K562 (cell line): ENCODE measurements around the gene MPRIP. TPM values are rescaled to one million over a fixed set of nuclear protein-coding genes. Genes with fewer than 3 reads are reported as not detected.

Experiments used
- ATAC-seq: fragments of 200-7000 bp; cut with Tn5 transposase; 3 replicates; pipeline ENCODE4 v1.9.1; 2020; ENCODE audit warnings: moderate library complexity
- BruUV-seq: library from RNA; stranded (reverse); fragments of 400-500 nt; replicated peaks from 2 replicates; lab custom pipeline; 2021; lab: Mats Ljungman, UMichigan
- CTCF ChIA-PET: fragments of 300-600 bp; formaldehyde crosslinking; extraction: SDS; loops from one replicate; lab custom pipeline; 2021; ENCODE audit warnings: low intra/inter-chr PET ratio; lab: Yijun Ruan, JAX
- POLR2A ChIA-PET: fragments of 300-600, 350-650 bp; sonication (Branson Sonifier 250); formaldehyde crosslinking; extraction: SDS; loops from one replicate; lab custom pipeline; 2021; ENCODE audit warnings: antibody characterized with exemption, inconsistent platforms; lab: Yijun Ruan, JAX
- DNase-seq, 4 experiments: peaks; one replicate each; pipeline versions ENCODE4 v3.0.0 to v3.0.0-alpha.2; 2011 to 2018; ENCODE audit warnings: low spot score in 3 of 4, mixed read lengths in 3 of 4; ENCODE audit errors: extremely low read depth in 1 of 4
- FAIRE-seq: peaks from 2 replicates; lab custom pipeline; 2011; peaks lifted over from hg19 to GRCh38; lab: Jason Lieb, UNC
- H2AFZ ChIP-seq: 2 replicates; pipeline ENCODE4 v1.6.0; 2011; ENCODE audit warnings: low read depth, low read length, control low read depth, inconsistent platforms
- H3K27ac ChIP-seq: fragments of 200-600 bp; 3 replicates; pipeline ENCODE4 v1.8.0; 2011; ENCODE audit warnings: low read depth, mild to moderate bottlenecking, control low read depth, inconsistent platforms, low read length, moderate library complexity, mixed read lengths; ENCODE audit errors: extremely low read depth
- H3K27me3 ChIP-seq, 2 experiments: fragments of 300-600 bp in 1 of 2; 2 replicates in 1 of 2; 3 replicates in 1 of 2; pipeline versions ENCODE4 v1.6.0 to v1.8.0; 2011; ENCODE audit warnings: inconsistent platforms in 2 of 2, low read length in 2 of 2, mild to moderate bottlenecking in 1 of 2, mixed read lengths in 1 of 2, moderate library complexity in 1 of 2; ENCODE audit not compliant: control insufficient read depth in 2 of 2, insufficient read depth in 2 of 2
- H3K36me3 ChIP-seq: fragments of 300-600 bp; 3 replicates; pipeline ENCODE4 v1.8.0; 2011; ENCODE audit warnings: mild to moderate bottlenecking, low read length, inconsistent platforms; ENCODE audit not compliant: control insufficient read depth, insufficient read depth
- H3K4me1 ChIP-seq, 2 experiments: fragments of 200-600 bp in 1 of 2; replicated peaks in 1 of 2; 2 replicates in 1 of 2; 3 replicates in 1 of 2; pipeline versions ENCODE4 v1.5.1 to v1.8.0; 2011; ENCODE audit warnings: inconsistent platforms in 2 of 2, low read length in 2 of 2, mild to moderate bottlenecking in 1 of 2, mixed read lengths in 1 of 2, moderate library complexity in 1 of 2; ENCODE audit not compliant: control insufficient read depth in 2 of 2, insufficient read depth in 2 of 2
- H3K4me2 ChIP-seq: 2 replicates; pipeline ENCODE4 v1.6.1; 2011; ENCODE audit warnings: low read length, control low read depth, inconsistent platforms, mixed read lengths; ENCODE audit not compliant: insufficient read depth
- H3K4me3 ChIP-seq: fragments of 200-600 bp; sonication (generic), shearing (Covaris generic); 2 replicates; pipeline ENCODE4 v1.5.1; 2016; ENCODE audit warnings: control low read depth, inconsistent platforms
- H3K79me2 ChIP-seq: fragments of 200-600 bp; 3 replicates; pipeline ENCODE4 v1.8.0; 2011; ENCODE audit warnings: low read length, inconsistent platforms; ENCODE audit not compliant: control insufficient read depth, insufficient read depth
- H3K9ac ChIP-seq, 2 experiments: 2 replicates each; pipeline versions ENCODE4 v1.6.0 to v1.6.1; 2011; ENCODE audit warnings: low read depth in 2 of 2, low read length in 2 of 2, control low read depth in 1 of 2, inconsistent platforms in 1 of 2, mild to moderate bottlenecking in 1 of 2, mixed read lengths in 1 of 2; ENCODE audit not compliant: insufficient read depth in 1 of 2
- H3K9me1 ChIP-seq: one replicate; pipeline ENCODE4 v1.6.0; 2011; ENCODE audit warnings: inconsistent platforms, mild to moderate bottlenecking, low read length, moderate library complexity; ENCODE audit not compliant: control insufficient read depth, insufficient read depth
- H3K9me3 ChIP-seq: replicated peaks from 2 replicates; pipeline ENCODE4 v1.5.1; 2011; ENCODE audit warnings: low read depth, low read length, inconsistent platforms; ENCODE audit not compliant: control insufficient read depth, insufficient read depth
- H4K20me1 ChIP-seq: replicated peaks from 2 replicates; pipeline ENCODE4 v1.6.1; 2011; ENCODE audit warnings: low read length, inconsistent platforms, mixed read lengths; ENCODE audit not compliant: control insufficient read depth, insufficient read depth
- ARID2 ChIP-seq: fragments of 450-650 bp; IDR thresholded peaks from 2 replicates; pipeline ENCODE4 v1.6.1; 2017; ENCODE audit warnings: antibody characterized with exemption, mild to moderate bottlenecking
- CBX3 ChIP-seq, 2 experiments: IDR thresholded peaks; 1 replicate in 1 of 2; 2 replicates in 1 of 2; pipeline ENCODE4 v1.6.1; 2012; ENCODE audit warnings: inconsistent platforms in 2 of 2, low read length in 2 of 2, borderline replicate concordance in 1 of 2, control low read depth in 1 of 2
- FOXA3 ChIP-seq, 2 experiments: fragments of 450-650 bp in 1 of 2; sonication (generic) in 1 of 2; formaldehyde crosslinking; IDR thresholded peaks in 1 of 2; conservative IDR thresholded peaks in 1 of 2; 2 replicates each; pipeline versions ENCODE4 v1.4.0 to v1.8.0; 2020 to 2022; ENCODE audit warnings: mild to moderate bottlenecking in 2 of 2, missing genetic modification reagents in 1 of 2
- KLF13 ChIP-seq: fragments of 450-650 bp; IDR thresholded peaks from 2 replicates; pipeline ENCODE4 v1.6.1; 2016; ENCODE audit warnings: missing genetic modification characterization, low read depth, mild to moderate bottlenecking, missing compliant biosample characterization, moderate library complexity, borderline replicate concordance
- NEUROD1 ChIP-seq: fragments of 150-350 bp; IDR thresholded peaks from 2 replicates; pipeline ENCODE4 v1.6.1; 2014; ENCODE audit warnings: borderline replicate concordance, low read length, low read depth; ENCODE audit not compliant: partially characterized antibody
- PHF8 ChIP-seq: fragments of 200-600 bp; sonication (generic); IDR thresholded peaks from 2 replicates; pipeline ENCODE4 v1.6.1; 2012; ENCODE audit warnings: mixed run types, mild to moderate bottlenecking, inconsistent platforms, low read length, moderate library complexity, borderline replicate concordance
- RBFOX2 ChIP-seq: fragments of 200-400 bp; formaldehyde crosslinking; IDR thresholded peaks from 2 replicates; pipeline ENCODE4 v1.6.1; 2017; ENCODE audit warnings: low read depth, mild to moderate bottlenecking, low read length, moderate library complexity
- SMC3 ChIP-seq: conservative IDR thresholded peaks from 2 replicates; pipeline ENCODE4 v1.6.1; 2011; ENCODE audit warnings: low read depth, low read length, improper control_type of control experiment; ENCODE audit not compliant: insufficient read depth
- WGBS: fragments of 100-300 bp; shearing (Covaris generic); methylation state at CpG from one replicate; pipeline ENCODE4 v1.1.6; 2016; ENCODE audit warnings: low coverage, mixed read lengths; ENCODE audit not compliant: insufficient coverage; ENCODE audit errors: missing lambda C conversion rate; 5-methylcytosine and 5-hydroxymethylcytosine counted together
- in situ Hi-C: fragments of 300-500 bp; cut with MboI; formaldehyde crosslinking; loops from 4 replicates; pipeline ENCODE4 v1.15.0; 2018; ENCODE audit warnings: inconsistent platforms, mixed read lengths
- intact Hi-C: fragments of 100-400 bp; cut with micrococcal nuclease; formaldehyde crosslinking; loops from 2 replicates; pipeline ENCODE4 v1.14.2; 2022
- polyA plus RNA-seq, 8 experiments: library from polyadenylated mRNA; depleted of rRNA in 4 of 8; stranded (reverse) in 5 of 8; unstranded in 3 of 8; fragments of >200 nt; fragmentation: Nextera tagmentation in 2 of 8; fragmentation: Illumina TruSeq in 1 of 8; extraction: Ambion mirVana in 2 of 8; extraction: Trizol in 1 of 8; gene quantifications; 2 replicates each; pipeline versions ENCODE4 v1.2.1 to v1.2.3, GENCODE V29; 2011 to 2014; ENCODE audit warnings: inconsistent platforms in 1 of 8, missing spikeins in 1 of 8
- total RNA-seq, 7 experiments: library from RNA; depleted of rRNA in 6 of 7; stranded (reverse); fragments of >200 nt in 6 of 7; fragmentation: Illumina TruSeq in 2 of 7; extraction: Trizol in 2 of 7; gene quantifications; 2 replicates each; pipeline versions ENCODE4 v1.2.1 to v1.2.3, GENCODE V29; 2011 to 2021; ENCODE audit warnings: low replicate concordance in 1 of 7
- TF ChIP-seq, protein P1 (sequence below): fragments of 450-650 bp; IDR thresholded peaks from 2 replicates; pipeline ENCODE4 v1.6.1; 2017; ENCODE audit warnings: antibody characterized with exemption, mild to moderate bottlenecking
- TF ChIP-seq, protein P2 (sequence below), 2 experiments: fragments of 450-650 bp; IDR thresholded peaks; 2 replicates each; pipeline ENCODE4 v1.6.1; 2018; ENCODE audit warnings: mild to moderate bottlenecking in 2 of 2, low read depth in 1 of 2; ENCODE audit not compliant: partially characterized antibody in 2 of 2
- TF ChIP-seq, protein P3 (sequence below): fragments of 250-450 bp; sonication (Bioruptor Pico); IDR thresholded peaks from 2 replicates; pipeline ENCODE4 v1.8.0; 2021; ENCODE audit warnings: mild to moderate bottlenecking, moderate library complexity

MPRIP gene
- total and polyA plus RNA-seq, 9 of the 15 experiments (the other 6 are each of a cell fraction or from before 2014, with no cell fraction given) = 10.0 to 72.6 (median 30.1) TPM

DNA sequence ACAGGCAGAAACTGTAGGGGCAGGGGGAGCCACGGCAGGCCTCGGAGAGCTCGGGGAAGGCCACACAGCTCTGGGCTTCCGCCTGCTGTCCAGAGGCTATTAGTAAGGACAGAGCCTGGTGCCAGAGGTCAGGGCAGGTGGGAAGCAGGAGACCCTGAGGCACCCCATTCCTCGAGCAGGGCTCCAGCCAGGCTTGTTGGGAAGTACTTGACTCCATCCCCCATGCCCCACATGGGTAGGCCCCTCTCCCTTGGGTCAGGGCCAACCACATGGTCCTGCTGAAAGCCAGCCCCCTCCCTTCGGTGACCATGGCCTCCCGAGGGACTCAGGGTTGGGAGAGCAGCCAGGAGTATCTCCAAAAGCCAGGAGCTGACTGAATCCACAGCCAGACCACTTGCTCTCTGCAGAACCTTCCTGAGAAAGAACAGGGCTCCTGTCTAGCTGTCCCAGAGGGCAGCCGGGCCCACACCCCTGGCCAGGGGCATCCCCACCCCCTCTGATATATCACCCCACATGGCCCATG lies 17.4 kb upstream of the MPRIP start:
- no peaks in the 10 kb centered on the region for H3K36me3 ChIP-seq
- 24% methylated on average over 5 of the region's 8 CpGs for WGBS
- H3K79me2 ChIP-seq = no peaks in the 10 kb centered on the region
- no peaks in the 10 kb centered on the region for H4K20me1 ChIP-seq
- intact Hi-C loops = no loop called here
- no peak overlapping the region for H3K27ac ChIP-seq
- DNase-seq (no peak), FAIRE-seq (no peak), ATAC-seq (no peak)
- no peak overlapping the region for H2AFZ ChIP-seq
- no TSS peak for BruUV-seq
- in situ Hi-C loops = no loop called here
- H3K4me3 ChIP-seq = no peak overlapping the region
- H3K9ac ChIP-seq = peak overlapping the region in 1 of 2 experiments; percentile 28; a peak in 1 of 4 replicates
- POLR2A ChIA-PET = interaction anchor here (0.6 kb wide), 1 partner anchor 15 kb away, joined by 3 read pairs; no protein-coding TSS in a partner anchor
- CTCF ChIA-PET = no interaction called here
- H3K9me3 ChIP-seq = no peaks in the 10 kb centered on the region
- H3K9me1 ChIP-seq = no peaks in the 10 kb centered on the region
- H3K4me1 ChIP-seq = peaks cover 21 to 27% of the 10 kb centered on the region in 2 experiments; a peak in 4 of 5 replicates
- no peaks in the 10 kb centered on the region for H3K27me3 ChIP-seq
- no peak overlapping the region for H3K4me2 ChIP-seq
- no peak for TF ChIP-seq PHF8
- TF ChIP-seq SMC3 = no peak
- TF ChIP-seq ARID2 = no peak
- TF ChIP-seq, protein P1, sequence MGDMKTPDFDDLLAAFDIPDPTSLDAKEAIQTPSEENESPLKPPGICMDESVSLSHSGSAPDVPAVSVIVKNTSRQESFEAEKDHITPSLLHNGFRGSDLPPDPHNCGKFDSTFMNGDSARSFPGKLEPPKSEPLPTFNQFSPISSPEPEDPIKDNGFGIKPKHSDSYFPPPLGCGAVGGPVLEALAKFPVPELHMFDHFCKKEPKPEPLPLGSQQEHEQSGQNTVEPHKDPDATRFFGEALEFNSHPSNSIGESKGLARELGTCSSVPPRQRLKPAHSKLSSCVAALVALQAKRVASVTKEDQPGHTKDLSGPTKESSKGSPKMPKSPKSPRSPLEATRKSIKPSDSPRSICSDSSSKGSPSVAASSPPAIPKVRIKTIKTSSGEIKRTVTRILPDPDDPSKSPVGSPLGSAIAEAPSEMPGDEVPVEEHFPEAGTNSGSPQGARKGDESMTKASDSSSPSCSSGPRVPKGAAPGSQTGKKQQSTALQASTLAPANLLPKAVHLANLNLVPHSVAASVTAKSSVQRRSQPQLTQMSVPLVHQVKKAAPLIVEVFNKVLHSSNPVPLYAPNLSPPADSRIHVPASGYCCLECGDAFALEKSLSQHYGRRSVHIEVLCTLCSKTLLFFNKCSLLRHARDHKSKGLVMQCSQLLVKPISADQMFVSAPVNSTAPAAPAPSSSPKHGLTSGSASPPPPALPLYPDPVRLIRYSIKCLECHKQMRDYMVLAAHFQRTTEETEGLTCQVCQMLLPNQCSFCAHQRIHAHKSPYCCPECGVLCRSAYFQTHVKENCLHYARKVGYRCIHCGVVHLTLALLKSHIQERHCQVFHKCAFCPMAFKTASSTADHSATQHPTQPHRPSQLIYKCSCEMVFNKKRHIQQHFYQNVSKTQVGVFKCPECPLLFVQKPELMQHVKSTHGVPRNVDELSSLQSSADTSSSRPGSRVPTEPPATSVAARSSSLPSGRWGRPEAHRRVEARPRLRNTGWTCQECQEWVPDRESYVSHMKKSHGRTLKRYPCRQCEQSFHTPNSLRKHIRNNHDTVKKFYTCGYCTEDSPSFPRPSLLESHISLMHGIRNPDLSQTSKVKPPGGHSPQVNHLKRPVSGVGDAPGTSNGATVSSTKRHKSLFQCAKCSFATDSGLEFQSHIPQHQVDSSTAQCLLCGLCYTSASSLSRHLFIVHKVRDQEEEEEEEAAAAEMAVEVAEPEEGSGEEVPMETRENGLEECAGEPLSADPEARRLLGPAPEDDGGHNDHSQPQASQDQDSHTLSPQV = no peak
- no peak for TF ChIP-seq FOXA3 (CRISPR knock-in tag; conservative IDR thresholded peaks at IDR 0.05 in 1 of 2, IDR thresholded peaks at IDR 0.05 in 1 of 2)
- no peak for TF ChIP-seq CBX3 (IDR thresholded peaks at IDR 0.05; ENCODE audit: borderline replicate concordance in 1 of 2, low read length in 2 of 2)
- TF ChIP-seq, protein P2, sequence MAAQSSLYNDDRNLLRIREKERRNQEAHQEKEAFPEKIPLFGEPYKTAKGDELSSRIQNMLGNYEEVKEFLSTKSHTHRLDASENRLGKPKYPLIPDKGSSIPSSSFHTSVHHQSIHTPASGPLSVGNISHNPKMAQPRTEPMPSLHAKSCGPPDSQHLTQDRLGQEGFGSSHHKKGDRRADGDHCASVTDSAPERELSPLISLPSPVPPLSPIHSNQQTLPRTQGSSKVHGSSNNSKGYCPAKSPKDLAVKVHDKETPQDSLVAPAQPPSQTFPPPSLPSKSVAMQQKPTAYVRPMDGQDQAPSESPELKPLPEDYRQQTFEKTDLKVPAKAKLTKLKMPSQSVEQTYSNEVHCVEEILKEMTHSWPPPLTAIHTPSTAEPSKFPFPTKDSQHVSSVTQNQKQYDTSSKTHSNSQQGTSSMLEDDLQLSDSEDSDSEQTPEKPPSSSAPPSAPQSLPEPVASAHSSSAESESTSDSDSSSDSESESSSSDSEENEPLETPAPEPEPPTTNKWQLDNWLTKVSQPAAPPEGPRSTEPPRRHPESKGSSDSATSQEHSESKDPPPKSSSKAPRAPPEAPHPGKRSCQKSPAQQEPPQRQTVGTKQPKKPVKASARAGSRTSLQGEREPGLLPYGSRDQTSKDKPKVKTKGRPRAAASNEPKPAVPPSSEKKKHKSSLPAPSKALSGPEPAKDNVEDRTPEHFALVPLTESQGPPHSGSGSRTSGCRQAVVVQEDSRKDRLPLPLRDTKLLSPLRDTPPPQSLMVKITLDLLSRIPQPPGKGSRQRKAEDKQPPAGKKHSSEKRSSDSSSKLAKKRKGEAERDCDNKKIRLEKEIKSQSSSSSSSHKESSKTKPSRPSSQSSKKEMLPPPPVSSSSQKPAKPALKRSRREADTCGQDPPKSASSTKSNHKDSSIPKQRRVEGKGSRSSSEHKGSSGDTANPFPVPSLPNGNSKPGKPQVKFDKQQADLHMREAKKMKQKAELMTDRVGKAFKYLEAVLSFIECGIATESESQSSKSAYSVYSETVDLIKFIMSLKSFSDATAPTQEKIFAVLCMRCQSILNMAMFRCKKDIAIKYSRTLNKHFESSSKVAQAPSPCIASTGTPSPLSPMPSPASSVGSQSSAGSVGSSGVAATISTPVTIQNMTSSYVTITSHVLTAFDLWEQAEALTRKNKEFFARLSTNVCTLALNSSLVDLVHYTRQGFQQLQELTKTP (IDR thresholded peaks at IDR 0.05; ENCODE audit: low read depth in 1 of 2, partially characterized antibody in 2 of 2) = no peak
- TF ChIP-seq NEUROD1 = no peak
- TF ChIP-seq, protein P3, sequence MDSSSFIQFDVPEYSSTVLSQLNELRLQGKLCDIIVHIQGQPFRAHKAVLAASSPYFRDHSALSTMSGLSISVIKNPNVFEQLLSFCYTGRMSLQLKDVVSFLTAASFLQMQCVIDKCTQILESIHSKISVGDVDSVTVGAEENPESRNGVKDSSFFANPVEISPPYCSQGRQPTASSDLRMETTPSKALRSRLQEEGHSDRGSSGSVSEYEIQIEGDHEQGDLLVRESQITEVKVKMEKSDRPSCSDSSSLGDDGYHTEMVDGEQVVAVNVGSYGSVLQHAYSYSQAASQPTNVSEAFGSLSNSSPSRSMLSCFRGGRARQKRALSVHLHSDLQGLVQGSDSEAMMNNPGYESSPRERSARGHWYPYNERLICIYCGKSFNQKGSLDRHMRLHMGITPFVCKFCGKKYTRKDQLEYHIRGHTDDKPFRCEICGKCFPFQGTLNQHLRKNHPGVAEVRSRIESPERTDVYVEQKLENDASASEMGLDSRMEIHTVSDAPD (CRISPR knock-in tag) = no peak
- TF ChIP-seq RBFOX2 = no peak
- TF ChIP-seq KLF13 = no peak
